Bronchial epithelial cell (primary cell): Measurements from ENCODE around the gene MCOLN3. TPM values are rescaled to one million over a fixed set of nuclear protein-coding genes. Genes with fewer than 3 reads are reported as not detected.

Experiments
- DNase-seq: peaks from one replicate; pipeline ENCODE4 v3.0.0-alpha.2; 2010; ENCODE audit warnings: low read depth
- FAIRE-seq: peaks from 2 replicates; lab custom pipeline; 2011; peaks lifted over from hg19 to GRCh38; lab: Jason Lieb, UNC
- H3K27me3 ChIP-seq: 2 replicates; pipeline ENCODE4 v1.5.1; 2011; ENCODE audit warnings: low read length; ENCODE audit not compliant: control insufficient read depth, insufficient read depth
- H3K36me3 ChIP-seq: 2 replicates; pipeline ENCODE4 v1.5.1; 2011; ENCODE audit warnings: low read length; ENCODE audit not compliant: control insufficient read depth, insufficient read depth
- H3K4me3 ChIP-seq: 2 replicates; pipeline ENCODE4 v1.5.1; 2011; ENCODE audit warnings: mild to moderate bottlenecking, low read depth, low read length, control low read depth
- CTCF ChIP-seq: IDR thresholded peaks from 2 replicates; pipeline ENCODE4 v1.5.1; 2011; ENCODE audit warnings: mild to moderate bottlenecking, moderate library complexity, low read length, control low read depth, inconsistent platforms; ENCODE audit not compliant: insufficient read depth, severe bottlenecking
- total RNA-seq: library from RNA; depleted of rRNA; stranded (reverse); fragments of >200 nt; gene quantifications from 2 replicates; pipeline ENCODE4 v1.2.1, GENCODE V29; 2014

Gene MCOLN3
- total RNA-seq, 1 donor from 2014 or later, result 2.4 TPM

GRCh38 chr1:85047472-85048295 is 616 bp downstream of the MCOLN3 start:
- H3K36me3 ChIP-seq, result no peaks in the 10 kb centered on the region
- no peaks in the 10 kb centered on the region for H3K27me3 ChIP-seq
- peak overlapping the region; percentile 56 for H3K4me3 ChIP-seq
- TF ChIP-seq CTCF, result no peak
- FAIRE-seq (no peak), DNase-seq (no peak)

- no peak for DNase-seq
- FAIRE-seq, result no peak
- no peak for TF ChIP-seq CTCF
- H3K36me3 ChIP-seq, result no peaks in the 10 kb centered on the region
- no peaks in the 10 kb centered on the region for H3K27me3 ChIP-seq
- H3K4me3 ChIP-seq, result no peak overlapping the region
Observed at GRCh38 chr1:85047144-85047471, 1.2 kb downstream of the MCOLN3 start.

DNA sequence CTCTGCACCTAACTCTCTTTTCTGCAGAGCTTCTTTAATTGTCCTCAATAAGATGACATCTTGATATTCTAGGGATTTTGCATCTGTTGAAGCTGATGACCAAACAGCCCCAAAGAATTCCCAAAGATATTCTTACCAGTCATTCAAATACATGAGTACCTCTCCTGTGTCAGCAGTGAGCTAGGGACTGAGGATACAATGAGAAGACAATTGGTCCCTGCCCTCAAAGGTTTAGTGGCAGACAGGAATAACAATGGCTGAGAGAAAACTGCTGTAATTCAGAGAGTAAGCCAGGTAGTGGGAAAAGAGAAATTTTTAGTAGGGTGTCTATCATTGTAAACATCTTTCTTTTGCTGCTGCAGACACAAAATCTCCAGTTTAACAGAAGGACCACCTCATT is 5.9 kb downstream of the MCOLN3 start:
- no peak for FAIRE-seq
- no peak overlapping the region for H3K4me3 ChIP-seq
- no peaks in the 10 kb centered on the region for H3K27me3 ChIP-seq
- H3K36me3 ChIP-seq, result no peaks in the 10 kb centered on the region
- no peak for DNase-seq
- no peak for TF ChIP-seq CTCF

- TF ChIP-seq CTCF, result no peak
- H3K36me3 ChIP-seq, result no peaks in the 10 kb centered on the region
- DNase-seq (no peak), FAIRE-seq (no peak)
- no peaks in the 10 kb centered on the region for H3K27me3 ChIP-seq
- no peak overlapping the region for H3K4me3 ChIP-seq
Observed at GRCh38 chr1:85041793-85042192, 6.5 kb downstream of the MCOLN3 start.

GRCh38 chr1:85033221-85033620 is 15.1 kb downstream of the MCOLN3 start:
- Histone ChIP-seq H3K36me3 (no peaks in the 10 kb centered on the region), H3K4me3 (no peak overlapping the region), H3K27me3 (no peaks in the 10 kb centered on the region)
- no peak for FAIRE-seq
- no peak for DNase-seq
- TF ChIP-seq CTCF, result no peak

DNA sequence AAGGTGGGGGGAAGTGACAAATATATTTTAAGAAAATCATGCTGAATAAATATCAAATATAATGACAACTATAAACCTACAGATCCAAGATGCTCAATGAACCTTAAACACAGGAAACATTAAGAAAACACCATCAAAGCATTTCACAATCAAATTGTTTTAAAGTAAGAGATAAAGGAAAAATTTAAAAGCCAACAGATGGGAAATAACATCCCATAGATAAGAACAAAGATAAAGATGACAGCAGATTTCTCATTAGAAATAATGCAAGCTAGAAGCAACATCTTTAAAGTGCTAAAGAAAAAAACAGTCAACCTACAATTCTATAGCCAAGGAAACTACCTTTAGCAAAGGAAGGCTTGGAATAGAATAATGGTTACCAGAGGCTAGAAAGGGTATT is 17.8 kb downstream of the MCOLN3 start:
- DNase-seq (no peak), FAIRE-seq (no peak)
- no peak overlapping the region for H3K4me3 ChIP-seq
- H3K36me3 ChIP-seq, result no peaks in the 10 kb centered on the region
- no peaks in the 10 kb centered on the region for H3K27me3 ChIP-seq
- TF ChIP-seq CTCF, result no peak
